CD14-positive monocyte (primary cell): ENCODE data around the gene SYPL1. TPM values are rescaled to one million over a fixed set of nuclear protein-coding genes. Genes with fewer than 3 reads are reported as not detected.

Experiments used
- DNase-seq, 3 donors: peaks; one replicate each; pipeline ENCODE4 v3.0.0-alpha.2; 2011 to 2022
- H2AFZ ChIP-seq: 2 replicates; pipeline ENCODE4 v1.6.0; 2012; ENCODE audit warnings: mild to moderate bottlenecking, low read depth, low read length, inconsistent platforms; ENCODE audit not compliant: insufficient read depth, poor library complexity, severe bottlenecking
- H3K27ac ChIP-seq, 2 donors: 1 replicate in 1 of 2; 2 replicates in 1 of 2; pipeline ENCODE4 v1.5.1; 2012 to 2013; ENCODE audit warnings: low read length in 2 of 2, control low read depth in 1 of 2, inconsistent platforms in 1 of 2, low read depth in 1 of 2, mild to moderate bottlenecking in 1 of 2
- H3K27me3 ChIP-seq, 2 donors: one replicate each; pipeline versions ENCODE4 v1.6.0 to v1.6.1; 2011 to 2013; ENCODE audit warnings: low read length in 2 of 2; ENCODE audit not compliant: control insufficient read depth in 2 of 2, insufficient read depth in 2 of 2
- H3K36me3 ChIP-seq, 2 donors: replicated peaks in 1 of 2; 1 replicate in 1 of 2; 2 replicates in 1 of 2; pipeline versions ENCODE4 v1.5.1 to v1.6.1; 2012 to 2013; ENCODE audit warnings: low read length in 2 of 2, control low read depth in 1 of 2, inconsistent platforms in 1 of 2, mild to moderate bottlenecking in 1 of 2; ENCODE audit not compliant: insufficient read depth in 2 of 2, control insufficient read depth in 1 of 2
- H3K4me1 ChIP-seq, 2 donors: 1 replicate in 1 of 2; 2 replicates in 1 of 2; pipeline versions ENCODE4 v1.5.1 to v1.6.1; 2012 to 2013; ENCODE audit warnings: low read length in 2 of 2, control low read depth in 1 of 2, inconsistent platforms in 1 of 2, mild to moderate bottlenecking in 1 of 2, moderate library complexity in 1 of 2; ENCODE audit not compliant: insufficient read depth in 2 of 2, control insufficient read depth in 1 of 2
- H3K4me2 ChIP-seq: replicated peaks from 2 replicates; pipeline ENCODE3; 2012; ENCODE audit warnings: low read length, moderate library complexity, mild to moderate bottlenecking; ENCODE audit not compliant: poor library complexity, severe bottlenecking; ENCODE audit errors: extremely low read depth
- H3K4me3 ChIP-seq, 3 experiments: fragments of 200-600 bp in 1 of 3; sonication (generic) in 1 of 3; replicated peaks in 1 of 3; 1 replicate in 2 of 3; 2 replicates in 1 of 3; pipeline ENCODE4 v1.5.1; 2011 to 2013; ENCODE audit warnings: low read length in 3 of 3, mild to moderate bottlenecking in 3 of 3, control low read depth in 2 of 3, low read depth in 2 of 3, inconsistent platforms in 1 of 3, moderate library complexity in 1 of 3
- H3K79me2 ChIP-seq: 2 replicates; pipeline ENCODE4 v1.6.0; 2012; ENCODE audit warnings: mild to moderate bottlenecking, control low read depth, inconsistent platforms, low read length, moderate library complexity; ENCODE audit not compliant: insufficient read depth
- H3K9ac ChIP-seq: 2 replicates; pipeline ENCODE4 v1.6.0; 2017; ENCODE audit warnings: low read length, mild to moderate bottlenecking; ENCODE audit not compliant: insufficient read depth, poor library complexity, severe bottlenecking
- H3K9me3 ChIP-seq, 2 donors: replicated peaks in 1 of 2; 1 replicate in 1 of 2; 2 replicates in 1 of 2; pipeline versions ENCODE4 v1.5.1 to v1.6.1; 2012 to 2013; ENCODE audit warnings: low read length in 2 of 2, control low read depth in 1 of 2; ENCODE audit not compliant: control insufficient read depth in 1 of 2, insufficient read depth in 1 of 2
- H4K20me1 ChIP-seq: 2 replicates; pipeline ENCODE4 v1.6.0; 2012; ENCODE audit warnings: mild to moderate bottlenecking, low read length, control low read depth, moderate library complexity; ENCODE audit not compliant: insufficient read depth
- H3K27ac Mint-ChIP-seq, 7 donors: one replicate each; pipeline ENCODE4 v1.8.0; 2020; ENCODE audit warnings: mild to moderate bottlenecking in 7 of 7, mixed read lengths in 7 of 7, moderate library complexity in 6 of 7, inconsistent platforms in 2 of 7
- H3K27me3 Mint-ChIP-seq, 3 donors: one replicate each; pipeline ENCODE4 v1.8.0; 2021 to 2022; ENCODE audit warnings: low read depth in 3 of 3, mild to moderate bottlenecking in 3 of 3, mixed read lengths in 3 of 3, moderate library complexity in 3 of 3, inconsistent platforms in 1 of 3
- H3K36me3 Mint-ChIP-seq, 2 donors: one replicate each; pipeline ENCODE4 v1.8.0; 2020; ENCODE audit warnings: mixed read lengths in 2 of 2, inconsistent platforms in 1 of 2, mild to moderate bottlenecking in 1 of 2
- H3K4me1 Mint-ChIP-seq: one replicate; pipeline ENCODE4 v1.8.0; 2020; ENCODE audit warnings: mild to moderate bottlenecking, mixed read lengths
- H3K4me3 Mint-ChIP-seq, 2 donors: one replicate each; pipeline ENCODE4 v1.8.0; 2020; ENCODE audit warnings: mild to moderate bottlenecking in 2 of 2, mixed read lengths in 2 of 2, moderate library complexity in 1 of 2
- H3K9me3 Mint-ChIP-seq, 7 donors: one replicate each; pipeline ENCODE4 v1.8.0; 2020 to 2022; ENCODE audit warnings: mixed read lengths in 7 of 7, mild to moderate bottlenecking in 6 of 7, moderate library complexity in 6 of 7, inconsistent platforms in 2 of 7
- CTCF ChIP-seq: fragments of 200-600 bp; IDR thresholded peaks from one replicate; pipeline ENCODE4 v1.8.0; 2022; ENCODE audit warnings: antibody characterized with exemption, mild to moderate bottlenecking
- WGBS: methylation state at CpG from one replicate; pipeline ENCODE4 v1.1.5; 2013; ENCODE audit warnings: missing lambda C conversion rate; ENCODE audit not compliant: insufficient coverage; 5-methylcytosine and 5-hydroxymethylcytosine counted together
- intact Hi-C, 2 donors: fragments of 100-400 bp; cut with micrococcal nuclease; formaldehyde crosslinking; loops; one replicate each; pipeline versions ENCODE4 v1.15.0 to v1.15.1; 2023
- polyA plus RNA-seq, 3 donors: library from polyadenylated mRNA; depleted of rRNA in 1 of 3; unstranded in 2 of 3; stranded (reverse) in 1 of 3; fragments of 300-500 nt in 2 of 3; fragments of >200 nt in 1 of 3; fragmentation: Illumina TruSeq in 2 of 3; gene quantifications; 1 replicate in 2 of 3; 2 replicates in 1 of 3; pipeline ENCODE4 v1.2.3, GENCODE V29; 2012 to 2021

The SYPL1 gene
- polyA plus RNA-seq, 3 donors: 22.3 to 82.1 (median 64.7) TPM

- Histone ChIP-seq H2AFZ (no peak overlapping the region), H3K4me2 (no peak overlapping the region), H3K4me1 (peaks cover 3 to 4% of the 10 kb centered on the region in 2 donors), H3K36me3 (no peaks in the 10 kb centered on the region), H3K27ac (no peak overlapping the region), H3K79me2 (no peaks in the 10 kb centered on the region), H4K20me1 (no peaks in the 10 kb centered on the region), H3K9me3 (no peaks in the 10 kb centered on the region), H3K27me3 (no peaks in the 10 kb centered on the region), H3K4me3 (no peak overlapping the region), H3K9ac (no peak overlapping the region)
- Mint-ChIP-seq H3K27ac (no peak overlapping the region), H3K27me3 (peaks cover 0 to 2% (median 0%) of the 10 kb centered on the region in 3 donors), H3K4me3 (no peak overlapping the region), H3K4me1 (peaks cover 8% of the 10 kb centered on the region), H3K36me3 (no peaks in the 10 kb centered on the region), H3K9me3 (peaks cover 0 to 4% (median 0%) of the 10 kb centered on the region in 7 donors)
- 89% methylated on average over 1 of the region's 3 CpGs for WGBS
- intact Hi-C loops: no loop called here
- DNase-seq: no peak
- no peak for TF ChIP-seq CTCF
These were observed 7.6 kb upstream of the SYPL1 start for GRCh38 chr7:106119719-106120118.

DNA sequence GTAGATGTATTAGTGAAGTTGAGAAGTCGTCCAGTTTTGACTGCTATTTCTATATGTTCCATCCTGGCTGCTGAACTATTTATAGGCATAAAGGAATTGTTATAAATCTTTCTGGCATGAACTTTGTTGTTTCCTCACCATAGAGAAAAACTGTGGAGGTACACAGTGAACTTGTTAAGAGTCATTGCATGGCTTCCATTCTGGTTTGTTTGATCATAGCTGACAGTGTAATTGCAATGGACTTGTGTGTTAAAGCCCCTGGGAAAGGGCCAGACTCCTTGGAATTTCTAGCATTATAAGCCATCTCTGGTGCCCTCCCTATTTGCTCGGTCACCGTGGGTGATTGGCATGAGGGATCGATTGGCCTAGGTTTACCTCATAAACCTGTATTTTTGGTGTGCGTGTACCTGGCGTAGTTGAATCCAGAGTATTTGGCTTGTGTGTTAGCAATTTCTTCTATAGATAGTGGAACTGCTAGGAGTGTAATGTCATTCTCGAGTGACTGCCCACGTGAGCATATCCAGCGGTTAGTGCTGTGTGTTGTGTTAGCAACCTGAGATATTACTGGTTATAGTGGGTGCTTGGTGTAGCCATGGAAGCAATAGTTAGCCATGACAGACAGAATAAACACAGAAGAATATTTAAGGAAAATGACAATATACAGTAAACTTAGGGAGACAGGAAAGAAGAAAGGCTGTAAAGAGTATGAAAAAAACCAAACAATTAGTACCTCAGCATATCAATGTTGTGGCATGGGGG, 5.9 kb upstream of the SYPL1 start:
- 88% methylated on average over 7 of the region's 9 CpGs for WGBS
- H3K27me3 Mint-ChIP-seq: peaks cover 0 to 3% (median 0%) of the 10 kb centered on the region in 3 donors
- Histone ChIP-seq H3K27ac (no peak overlapping the region), H3K4me1 (peaks cover 4 to 5% of the 10 kb centered on the region in 2 donors), H3K27me3 (no peaks in the 10 kb centered on the region), H3K4me3 (no peak overlapping the region), H3K36me3 (no peaks in the 10 kb centered on the region), H3K9ac (no peak overlapping the region), H2AFZ (no peak overlapping the region), H4K20me1 (no peaks in the 10 kb centered on the region), H3K79me2 (no peaks in the 10 kb centered on the region), H3K4me2 (no peak overlapping the region), H3K9me3 (no peaks in the 10 kb centered on the region)
- intact Hi-C loops: no loop called here
- no peak for TF ChIP-seq CTCF
- peaks cover 0 to 4% (median 0%) of the 10 kb centered on the region in 7 donors for H3K9me3 Mint-ChIP-seq
- DNase-seq: no peak
- no peaks in the 10 kb centered on the region for H3K36me3 Mint-ChIP-seq
- no peak overlapping the region for H3K27ac Mint-ChIP-seq
- peaks cover 13% of the 10 kb centered on the region for H3K4me1 Mint-ChIP-seq
- H3K4me3 Mint-ChIP-seq: no peak overlapping the region
